ENCODE measurements around the gene CLMP.

Gene CLMP

DNA sequence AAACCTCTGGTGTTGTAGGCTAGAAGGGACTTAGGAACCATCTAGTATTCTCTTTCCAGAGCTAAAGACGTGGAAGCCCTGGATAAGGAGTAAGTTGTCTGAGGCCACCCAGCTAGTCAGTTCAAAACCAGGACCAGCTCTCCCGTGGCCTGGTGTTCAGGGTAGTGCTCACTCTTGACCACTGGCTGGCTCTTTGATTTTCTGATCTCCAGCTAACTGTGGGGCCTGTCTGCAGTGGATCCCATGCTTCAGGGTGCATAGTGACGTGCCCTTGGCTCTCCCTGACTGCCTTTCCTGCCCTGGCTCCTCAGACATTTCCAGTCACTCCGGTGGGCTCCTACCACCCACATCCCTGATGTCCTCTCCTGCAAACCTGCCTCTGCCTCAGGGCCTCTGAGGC, 1.3 kb downstream of the CLMP start:
- H3K4me3 ChIP-seq (ENCODE audit: low read depth, low read length) = no peak overlapping the region
- no peak for DNase-seq (ENCODE audit: low read depth)
- no peak for TF ChIP-seq CTCF (IDR thresholded peaks at IDR 0.05; ENCODE audit: low read depth, low read length, missing control alignments)

DNA sequence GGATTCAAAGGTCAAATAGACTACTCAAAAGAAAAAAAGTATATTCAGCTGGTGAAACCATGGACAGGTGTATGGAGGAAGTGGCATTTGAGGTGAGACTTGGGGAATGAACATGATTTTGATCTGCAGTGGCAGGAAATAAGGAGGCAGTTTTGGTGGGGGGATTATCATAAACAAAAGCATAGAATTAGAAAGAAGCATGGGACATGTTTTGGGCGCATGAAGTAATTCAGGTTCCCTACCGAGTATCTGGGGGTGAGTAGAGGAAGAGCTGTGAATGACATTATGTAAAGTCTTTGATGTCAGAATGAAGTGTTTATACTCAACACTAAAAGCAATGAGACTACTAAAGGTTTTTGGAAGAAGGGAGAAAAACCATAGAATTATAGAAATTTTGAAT, 3.1 kb downstream of the CLMP start:
- DNase-seq (ENCODE audit: low read depth) = no peak
- no peak for TF ChIP-seq CTCF (IDR thresholded peaks at IDR 0.05; ENCODE audit: low read depth, low read length, missing control alignments)
- no peak overlapping the region for H3K4me3 ChIP-seq (ENCODE audit: low read depth, low read length)

DNA sequence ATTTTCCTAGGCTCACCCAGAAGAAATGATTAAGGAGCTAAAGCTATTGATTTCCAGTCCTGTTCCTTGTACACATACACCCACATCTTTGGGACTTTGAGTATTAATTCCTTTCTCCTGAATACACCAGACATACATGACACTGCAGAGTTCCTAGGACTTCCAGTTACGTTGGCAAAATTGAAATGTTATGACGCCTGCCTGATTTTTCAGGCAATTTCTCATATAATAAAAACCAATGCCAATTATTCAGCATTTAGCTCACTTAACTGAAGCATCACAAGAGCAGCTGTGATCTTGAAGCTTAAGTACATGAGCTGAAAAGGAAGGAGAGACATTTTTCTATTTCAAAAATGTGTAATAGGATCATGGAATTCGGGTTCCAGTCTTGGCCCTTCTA, 4.5 kb downstream of the CLMP start:
- DNase-seq (ENCODE audit: low read depth) = no peak
- no peak for TF ChIP-seq CTCF (IDR thresholded peaks at IDR 0.05; ENCODE audit: low read depth, low read length, missing control alignments)
- H3K4me3 ChIP-seq (ENCODE audit: low read depth, low read length) = no peak overlapping the region

GRCh38 chr11:123188508-123189165, 6.4 kb downstream of the CLMP start:
- no peak for TF ChIP-seq CTCF (IDR thresholded peaks at IDR 0.05; ENCODE audit: low read depth, low read length, missing control alignments)
- no peak overlapping the region for H3K4me3 ChIP-seq (ENCODE audit: low read depth, low read length)
- DNase-seq (ENCODE audit: low read depth) = no peak

GRCh38 chr11:123187665-123188507, 7.2 kb downstream of the CLMP start:
- no peak for TF ChIP-seq CTCF (IDR thresholded peaks at IDR 0.05; ENCODE audit: low read depth, low read length, missing control alignments)
- DNase-seq (ENCODE audit: low read depth) = no peak
- no peak overlapping the region for H3K4me3 ChIP-seq (ENCODE audit: low read depth, low read length)

- TF ChIP-seq CTCF (IDR thresholded peaks at IDR 0.05; ENCODE audit: low read depth, low read length, missing control alignments) = no peak
- no peak overlapping the region for H3K4me3 ChIP-seq (ENCODE audit: low read depth, low read length)
- no peak for DNase-seq (ENCODE audit: low read depth)
Measured at GRCh38 chr11:123187248-123187647, 7.8 kb downstream of the CLMP start.
